HEK293 (cell line): Measurements from ENCODE around the gene ANKRD49.

Experiments
- CTCF ChIA-PET: fragments of 350-600 bp; formaldehyde crosslinking; extraction: SDS; loops from one replicate; lab custom pipeline; 2021; ENCODE audit warnings: antibody characterized with exemption; lab: Yijun Ruan, JAX
- POLR2A ChIA-PET: fragments of 300-600 bp; formaldehyde crosslinking; extraction: SDS; loops from one replicate; lab custom pipeline; 2020; ENCODE audit warnings: antibody characterized with exemption, inconsistent platforms; lab: Yijun Ruan, JAX
- H3K27ac ChIP-seq: fragments of 200-500 bp; sonication (Bioruptor generic); 2 replicates; pipeline ENCODE4 v1.5.1; 2014; ENCODE audit warnings: low read depth, low read length, control low read depth, inconsistent platforms; ENCODE audit errors: extremely low read depth
- H3K36me3 ChIP-seq, 2 experiments: fragments of 200-500 bp in 1 of 2; sonication (Bioruptor generic) in 1 of 2; 1 replicate in 1 of 2; 2 replicates in 1 of 2; pipeline ENCODE4 v1.5.1; 2014 to 2017; ENCODE audit warnings: inconsistent platforms in 2 of 2, low read length in 2 of 2; ENCODE audit not compliant: control insufficient read depth in 2 of 2, insufficient read depth in 1 of 2
- H3K4me1 ChIP-seq: fragments of 200-500 bp; sonication (Bioruptor generic); 2 replicates; pipeline ENCODE4 v1.5.1; 2014; ENCODE audit warnings: mild to moderate bottlenecking, low read length, inconsistent platforms; ENCODE audit not compliant: control insufficient read depth, insufficient read depth
- H3K4me3 ChIP-seq: 2 replicates; pipeline ENCODE4 v1.5.1; 2011; ENCODE audit warnings: low read depth, mild to moderate bottlenecking, control low read depth, low read length, moderate library complexity
- H3K9me3 ChIP-seq: fragments of 200-500 bp; sonication (Bioruptor generic); 2 replicates; pipeline ENCODE4 v1.5.1; 2014; ENCODE audit warnings: low read depth, low read length, inconsistent platforms; ENCODE audit not compliant: control insufficient read depth, insufficient read depth
- BCL11B ChIP-seq: fragments of 450-650 bp; formaldehyde crosslinking; IDR thresholded peaks from 2 replicates; pipeline ENCODE4 v1.5.1; 2016; ENCODE audit warnings: low read depth, missing biosample characterization, missing genetic modification characterization
- ELK4 ChIP-seq: IDR thresholded peaks from 2 replicates; pipeline ENCODE4 v1.6.1; 2011; ENCODE audit warnings: mild to moderate bottlenecking, low read depth, low read length, borderline replicate concordance
- HOXA7 ChIP-seq: sonication (generic); formaldehyde crosslinking; IDR thresholded peaks from 2 replicates; pipeline ENCODE4 v1.8.1; 2022; ENCODE audit warnings: missing genetic modification reagents, borderline replicate concordance
- MEIS1 ChIP-seq: sonication (generic); formaldehyde crosslinking; IDR thresholded peaks from 2 replicates; pipeline ENCODE4 v1.8.1; 2022; ENCODE audit warnings: missing genetic modification reagents, mild to moderate bottlenecking, borderline replicate concordance
- YY2 ChIP-seq: fragments of 450-650 bp; formaldehyde crosslinking; IDR thresholded peaks from 2 replicates; pipeline ENCODE4 v1.5.1; 2016; ENCODE audit warnings: missing biosample characterization, missing genetic modification characterization
- ZBTB17 ChIP-seq: fragments of 450-650 bp; formaldehyde crosslinking; IDR thresholded peaks from 2 replicates; pipeline ENCODE4 v1.5.1; 2016; ENCODE audit warnings: missing biosample characterization, missing genetic modification characterization
- ZNF112 ChIP-seq: fragments of 450-650 bp; formaldehyde crosslinking; IDR thresholded peaks from 2 replicates; pipeline ENCODE4 v1.5.0; 2017; ENCODE audit warnings: missing biosample characterization, missing genetic modification characterization
- ZNF157 ChIP-seq: fragments of 450-650 bp; formaldehyde crosslinking; IDR thresholded peaks from 2 replicates; pipeline ENCODE4 v1.5.1; 2016; ENCODE audit warnings: missing biosample characterization, missing genetic modification characterization
- ZNF169 ChIP-seq: fragments of 450-650 bp; formaldehyde crosslinking; IDR thresholded peaks from 2 replicates; pipeline ENCODE4 v1.5.1; 2016; ENCODE audit warnings: missing biosample characterization, missing genetic modification characterization
- ZNF19 ChIP-seq: fragments of 450-650 bp; formaldehyde crosslinking; IDR thresholded peaks from 2 replicates; pipeline ENCODE4; 2016; ENCODE audit warnings: missing biosample characterization, missing genetic modification characterization, low read depth
- ZNF221 ChIP-seq: fragments of 450-650 bp; formaldehyde crosslinking; IDR thresholded peaks from 2 replicates; pipeline ENCODE4 v1.5.1; 2017; ENCODE audit warnings: missing biosample characterization, missing genetic modification characterization, borderline replicate concordance
- ZNF23 ChIP-seq: fragments of 450-650 bp; formaldehyde crosslinking; IDR thresholded peaks from 2 replicates; pipeline ENCODE4 v1.5.1; 2016; ENCODE audit warnings: missing biosample characterization, missing genetic modification characterization, borderline replicate concordance
- ZNF311 ChIP-seq: fragments of 450-650 bp; formaldehyde crosslinking; IDR thresholded peaks from 2 replicates; pipeline ENCODE4 v1.5.1; 2017; ENCODE audit warnings: missing biosample characterization, missing genetic modification characterization, borderline replicate concordance
- ZNF362 ChIP-seq: fragments of 450-650 bp; formaldehyde crosslinking; IDR thresholded peaks from 2 replicates; pipeline ENCODE4 v1.5.1; 2016; ENCODE audit warnings: missing biosample characterization, missing genetic modification characterization
- ZNF394 ChIP-seq: fragments of 450-650 bp; formaldehyde crosslinking; IDR thresholded peaks from 2 replicates; pipeline ENCODE4 v1.5.1; 2016; ENCODE audit warnings: missing biosample characterization, missing genetic modification characterization, mild to moderate bottlenecking, moderate library complexity, borderline replicate concordance
- ZNF423 ChIP-seq: fragments of 450-650 bp; formaldehyde crosslinking; IDR thresholded peaks from 2 replicates; pipeline ENCODE4 v1.5.1; 2016; ENCODE audit warnings: missing biosample characterization, missing genetic modification characterization
- ZNF426 ChIP-seq: fragments of 450-650 bp; formaldehyde crosslinking; IDR thresholded peaks from 2 replicates; pipeline ENCODE4 v1.5.1; 2017; ENCODE audit warnings: missing biosample characterization, missing genetic modification characterization, mild to moderate bottlenecking, inconsistent platforms, moderate library complexity
- ZNF488 ChIP-seq: fragments of 450-650 bp; formaldehyde crosslinking; IDR thresholded peaks from 2 replicates; pipeline ENCODE4 v1.5.1; 2016; ENCODE audit warnings: missing biosample characterization, missing genetic modification characterization
- ZNF544 ChIP-seq: fragments of 450-650 bp; formaldehyde crosslinking; IDR thresholded peaks from 2 replicates; pipeline ENCODE4 v1.5.0; 2017; ENCODE audit warnings: missing biosample characterization, missing genetic modification characterization
- ZNF585B ChIP-seq: fragments of 450-650 bp; formaldehyde crosslinking; IDR thresholded peaks from 2 replicates; pipeline ENCODE4 v1.5.1; 2016; ENCODE audit warnings: missing biosample characterization, missing genetic modification characterization
- ZNF600 ChIP-seq: fragments of 450-650 bp; formaldehyde crosslinking; IDR thresholded peaks from 2 replicates; pipeline ENCODE4 v1.5.1; 2016; ENCODE audit warnings: missing biosample characterization, missing genetic modification characterization
- ZNF626 ChIP-seq: fragments of 450-650 bp; sonication (Bioruptor Pico); formaldehyde crosslinking; IDR thresholded peaks from 2 replicates; pipeline ENCODE4 v1.5.1; 2018; ENCODE audit warnings: missing biosample characterization, missing genetic modification characterization, inconsistent platforms
- ZNF629 ChIP-seq: fragments of 450-650 bp; formaldehyde crosslinking; IDR thresholded peaks from 2 replicates; pipeline ENCODE4 v1.5.1; 2017; ENCODE audit warnings: missing biosample characterization, missing genetic modification characterization
- ZNF639 ChIP-seq: fragments of 450-650 bp; formaldehyde crosslinking; IDR thresholded peaks from 2 replicates; pipeline ENCODE4 v1.5.1; 2016; ENCODE audit warnings: missing biosample characterization, missing genetic modification characterization
- ZNF677 ChIP-seq: fragments of 450-650 bp; IDR thresholded peaks from 2 replicates; pipeline ENCODE4 v1.5.0; 2018; ENCODE audit warnings: missing biosample characterization, mild to moderate bottlenecking, missing genetic modification characterization, moderate library complexity
- ZNF704 ChIP-seq: fragments of 450-650 bp; formaldehyde crosslinking; IDR thresholded peaks from 2 replicates; pipeline ENCODE4 v1.5.1; 2016; ENCODE audit warnings: missing biosample characterization, missing genetic modification characterization
- ZNF776 ChIP-seq: fragments of 450-650 bp; formaldehyde crosslinking; IDR thresholded peaks from 2 replicates; pipeline ENCODE4 v1.5.0; 2017; ENCODE audit warnings: missing biosample characterization, missing genetic modification characterization, borderline replicate concordance
- ZNF792 ChIP-seq: fragments of 450-650 bp; formaldehyde crosslinking; IDR thresholded peaks from 2 replicates; pipeline ENCODE4 v1.5.1; 2016; ENCODE audit warnings: missing biosample characterization, missing genetic modification characterization
- ZNF837 ChIP-seq: fragments of 450-650 bp; formaldehyde crosslinking; IDR thresholded peaks from 2 replicates; pipeline ENCODE4 v1.5.1; 2016; ENCODE audit warnings: missing biosample characterization, missing genetic modification characterization
- ZNF843 ChIP-seq: fragments of 450-650 bp; formaldehyde crosslinking; IDR thresholded peaks from 2 replicates; pipeline ENCODE4 v1.5.1; 2016; ENCODE audit warnings: missing biosample characterization, missing genetic modification characterization
- ZSCAN4 ChIP-seq: fragments of 450-650 bp; formaldehyde crosslinking; IDR thresholded peaks from 2 replicates; pipeline ENCODE4 v1.5.1; 2017; ENCODE audit warnings: missing biosample characterization, missing genetic modification characterization

ANKRD49 gene

GRCh38 chr11:94537031-94537600 lies 43.3 kb downstream of the ANKRD49 start:
- Histone ChIP-seq H3K9me3 (no peaks in the 10 kb centered on the region), H3K27ac (no peak overlapping the region), H3K36me3 (no peaks in the 10 kb centered on the region), H3K4me3 (no peak overlapping the region), H3K4me1 (no peaks in the 10 kb centered on the region)
- TF ChIP-seq ZNF157 (tag by site-specific recombination) (no peak), ZNF585B (tag by site-specific recombination) (no peak), ZNF843 (tag by site-specific recombination) (no peak), ZNF426 (no peak), ZNF704 (tag by site-specific recombination) (no peak), ZNF629 (no peak), ZSCAN4 (no peak), BCL11B (tag by site-specific recombination) (no peak), ZNF23 (tag by site-specific recombination) (no peak), YY2 (tag by site-specific recombination) (no peak), ZNF677 (tag by site-specific recombination) (no peak), ZNF488 (tag by site-specific recombination) (no peak), ZNF19 (tag by site-specific recombination) (no peak), ZNF394 (tag by site-specific recombination) (no peak), ZNF776 (no peak), ZNF544 (tag by site-specific recombination) (no peak), MEIS1 (CRISPR knock-in tag) (no peak), ELK4 (no peak), ZNF112 (tag by site-specific recombination) (no peak), ZNF169 (tag by site-specific recombination) (no peak)
- ChIA-PET CTCF (interaction anchor here (0.6 to 1.6 kb wide), 2 partner anchors 11 to 533 kb away, joined by 3 to 5 read pairs; no protein-coding TSS in a partner anchor), POLR2A (no interaction called here)

GRCh38 chr11:94539420-94539819 lies 45.6 kb downstream of the ANKRD49 start:
- Histone ChIP-seq H3K36me3 (no peaks in the 10 kb centered on the region), H3K4me3 (no peak overlapping the region), H3K27ac (no peak overlapping the region), H3K4me1 (no peaks in the 10 kb centered on the region), H3K9me3 (no peaks in the 10 kb centered on the region)
- CTCF ChIA-PET: interaction anchor here (1.1 kb wide), 2 partner anchors 13 to 18 kb away, joined by 4 to 5 read pairs; no protein-coding TSS in a partner anchor
- POLR2A ChIA-PET: no interaction called here
- TF ChIP-seq ZNF311 (tag by site-specific recombination): no peak
- no peak for TF ChIP-seq ZNF600
- no peak for TF ChIP-seq ZBTB17
- TF ChIP-seq ZNF792 (tag by site-specific recombination): no peak
- no peak for TF ChIP-seq ZNF639 (tag by site-specific recombination)
- no peak for TF ChIP-seq ZNF221 (tag by site-specific recombination)
- no peak for TF ChIP-seq ZNF157 (tag by site-specific recombination)
- TF ChIP-seq HOXA7: no peak
- TF ChIP-seq ZNF423 (tag by site-specific recombination): no peak
- TF ChIP-seq ZNF837 (tag by site-specific recombination): no peak
- no peak for TF ChIP-seq ZNF626 (tag by site-specific recombination)
- TF ChIP-seq ZNF362 (tag by site-specific recombination): no peak
